Colonic mucosa (tissue), 4 donors: ENCODE results near the gene TMEM134. TPM values are rescaled to one million over a fixed set of nuclear protein-coding genes. Genes with fewer than 3 reads are reported as not detected.

Source experiments
- DNase-seq: peaks from one replicate; pipeline ENCODE4 v3.0.0-alpha.2; 2020
- H3K27ac ChIP-seq: fragments of 200-600 bp; one replicate; pipeline ENCODE4 v1.8.0; 2021
- H3K27me3 ChIP-seq: fragments of 200-600 bp; one replicate; pipeline ENCODE4 v1.8.0; 2021
- H3K36me3 ChIP-seq: fragments of 200-600 bp; one replicate; pipeline ENCODE4 v1.8.0; 2021
- H3K4me1 ChIP-seq: fragments of 200-600 bp; one replicate; pipeline ENCODE4 v1.8.0; 2021; ENCODE audit warnings: mild to moderate bottlenecking
- H3K4me3 ChIP-seq: fragments of 200-600 bp; one replicate; pipeline ENCODE4 v1.8.0; 2021
- H3K9ac ChIP-seq, 2 donors: one replicate each; pipeline ENCODE4 v1.7.0; 2013; ENCODE audit warnings: control low read depth in 2 of 2, low read depth in 2 of 2, low read length in 2 of 2
- H3K9me3 ChIP-seq: fragments of 200-600 bp; one replicate; pipeline ENCODE4 v1.8.0; 2021
- CTCF ChIP-seq: fragments of 200-600 bp; IDR thresholded peaks from one replicate; pipeline ENCODE4 v1.8.0; 2022; ENCODE audit warnings: antibody characterized with exemption, mild to moderate bottlenecking
- intact Hi-C: fragments of 100-400 bp; cut with DNase I; formaldehyde crosslinking; loops from one replicate; pipeline ENCODE4 v1.14.1; 2022
- total RNA-seq, 2 donors: library from RNA; stranded (reverse); fragmentation: NEBNext Ultra II Directional in 1 of 2; extraction: Animal tissue kit (Norgen Biotek cat#: 25700) in 1 of 2; gene quantifications; one replicate each; pipeline ENCODE4 v1.2.1, GENCODE V29; 2021
- donor health status: healthy.
- donor health status: DM: no; HTN: no; CAD: no.
- donor health status: DM: no; HTN: no; CAD: no.

TMEM134 gene
- total RNA-seq, 2 donors from 2014 or later, result 50.1 to 59.5 TPM

- no peaks in the 10 kb centered on the region for H3K4me1 ChIP-seq
- DNase-seq, result no peak
These were observed 46.2 kb downstream of the TMEM134 start for GRCh38 chr11:67422891-67423290.

DNA sequence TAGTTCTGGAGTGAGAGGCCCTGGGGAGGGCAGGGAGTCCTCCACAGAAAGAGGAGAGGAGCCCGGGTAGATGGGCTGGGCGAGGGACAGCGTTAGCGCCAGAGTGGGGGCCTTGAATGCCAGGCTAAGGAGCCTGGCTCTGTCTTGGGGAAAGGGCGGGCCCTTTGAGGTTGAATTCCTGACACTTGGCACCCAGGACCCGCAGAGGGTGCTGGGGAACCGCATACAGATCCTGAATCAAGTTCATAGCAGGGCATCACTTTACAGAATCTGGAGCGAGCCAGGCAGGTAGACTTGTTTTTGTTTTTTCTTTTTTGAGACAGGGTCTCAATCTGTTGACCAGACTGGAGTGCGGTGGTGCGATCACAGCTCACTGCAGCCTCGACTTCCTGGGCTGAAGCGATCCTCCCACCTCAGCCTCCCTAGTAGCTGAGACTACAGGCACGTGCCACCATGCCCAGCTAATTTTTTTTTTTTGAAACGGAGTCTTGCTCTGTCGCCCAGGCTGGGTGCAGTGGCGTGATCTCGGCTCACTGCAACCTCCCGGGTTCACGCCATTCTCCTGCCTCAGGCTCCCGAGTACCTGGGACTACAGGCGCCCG lies 47.5 kb downstream of the TMEM134 start:
- Histone ChIP-seq H3K27me3 (no peaks in the 10 kb centered on the region), H3K9ac (no peak overlapping the region), H3K9me3 (no peaks in the 10 kb centered on the region), H3K27ac (peak overlapping the region; percentile 88), H3K4me1 (no peaks in the 10 kb centered on the region), H3K4me3 (peak overlapping the region; percentile 54), H3K36me3 (no peaks in the 10 kb centered on the region)
- no peak for TF ChIP-seq CTCF
- intact Hi-C loops, result no loop called here
- no peak for DNase-seq

More at GRCh38 chr11:67422891-67423290, 46.2 kb downstream of the TMEM134 start:
- no peak overlapping the region for H3K27ac ChIP-seq
- no peak overlapping the region for H3K9ac ChIP-seq
- H3K36me3 ChIP-seq, result no peaks in the 10 kb centered on the region
- TF ChIP-seq CTCF, result no peak
- no peak overlapping the region for H3K4me3 ChIP-seq
- no peaks in the 10 kb centered on the region for H3K9me3 ChIP-seq
- no peaks in the 10 kb centered on the region for H3K27me3 ChIP-seq
- intact Hi-C loops, result no loop called here

- Histone ChIP-seq H3K36me3 (no peaks in the 10 kb centered on the region), H3K27ac (peak overlapping the region; percentile 88), H3K4me3 (peak overlapping the region; percentile 54), H3K9me3 (no peaks in the 10 kb centered on the region), H3K9ac (peak overlapping the region; percentile 76 to 97), H3K4me1 (no peaks in the 10 kb centered on the region), H3K27me3 (no peaks in the 10 kb centered on the region)
- no peak for TF ChIP-seq CTCF
- peak; percentile 99 for DNase-seq
- intact Hi-C loops, result no loop called here
These were observed 48.2 kb downstream of the TMEM134 start for GRCh38 chr11:67420646-67421429.

- no peak for TF ChIP-seq CTCF
- no peak for DNase-seq
- H3K9me3 ChIP-seq, result no peaks in the 10 kb centered on the region
- H3K27me3 ChIP-seq, result no peaks in the 10 kb centered on the region
- peak overlapping the region; percentile 76 to 97 for H3K9ac ChIP-seq
- H3K36me3 ChIP-seq, result no peaks in the 10 kb centered on the region
- H3K4me1 ChIP-seq, result no peaks in the 10 kb centered on the region
- H3K4me3 ChIP-seq, result peak overlapping the region; percentile 54
- peak overlapping the region; percentile 88 for H3K27ac ChIP-seq
- intact Hi-C loops, result no loop called here
These were observed 48.9 kb downstream of the TMEM134 start for GRCh38 chr11:67420147-67420645.

DNA sequence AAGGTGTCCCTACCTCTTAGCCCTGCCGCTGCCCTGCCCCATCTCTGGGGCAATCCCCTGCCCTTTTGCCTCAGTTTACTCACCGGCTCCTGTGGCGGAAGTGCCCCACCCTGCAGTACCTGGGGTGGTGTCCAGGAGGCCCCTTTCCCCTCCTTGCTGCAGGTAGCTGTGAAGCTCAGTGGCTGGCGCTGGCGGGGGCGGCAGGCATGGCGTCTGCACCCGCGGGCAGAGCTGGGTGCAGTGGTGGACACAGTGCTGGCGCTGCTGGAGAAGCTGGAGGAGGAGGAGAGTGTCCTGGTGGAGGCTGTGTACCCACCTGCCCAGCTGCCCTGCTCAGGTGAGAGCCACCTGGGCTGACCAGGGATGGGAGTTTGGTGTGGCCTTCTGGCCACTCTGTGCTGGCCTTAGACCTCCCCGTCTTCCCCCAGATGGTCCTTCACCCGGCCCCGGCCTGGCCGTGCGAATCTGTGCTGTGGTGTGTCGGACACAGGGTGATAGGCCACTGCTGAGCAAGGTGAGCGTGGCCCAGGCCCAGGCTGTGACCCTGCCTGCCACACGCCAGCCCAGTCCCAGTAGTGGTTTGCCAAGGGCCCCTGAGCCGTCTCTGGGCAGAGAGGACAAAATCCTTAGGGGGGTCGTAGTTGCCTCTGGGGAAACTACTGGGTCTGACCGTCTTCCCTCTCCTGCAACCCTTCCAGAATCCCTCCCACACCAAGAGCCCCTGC lies 49.6 kb downstream of the TMEM134 start:
- Histone ChIP-seq H3K36me3 (no peaks in the 10 kb centered on the region), H3K9me3 (no peaks in the 10 kb centered on the region), H3K27me3 (no peaks in the 10 kb centered on the region), H3K27ac (no peak overlapping the region), H3K4me1 (no peaks in the 10 kb centered on the region), H3K9ac (no peak overlapping the region), H3K4me3 (no peak overlapping the region)
- no peak for DNase-seq
- intact Hi-C loops, result no loop called here
- TF ChIP-seq CTCF, result no peak
